ENCODE results near the gene TRAPPC2L. TPM values are rescaled to one million over a fixed set of nuclear protein-coding genes. Genes with fewer than 3 reads are reported as not detected.
A peak's percentile ranks its signal among the peaks of the same experiment; 100 is the strongest.

TRAPPC2L gene
- 10 to 100 TPM; 37.8 to 48.3 TPM for total RNA-seq

GRCh38 chr16:88856828-88857727 lies at the start of gene TRAPPC2L, which contains the start of gene GALNS:
TSS of gene TRAPPC2L (plus strand) at chr16:88857127. CDS start at chr16:88857151, 24 bp downstream.
TSS of gene GALNS (minus strand) at chr16:88856947. CDS start at chr16:88856877, 70 bp downstream.
- H3K27ac Mint-ChIP-seq, result peak within 1 kb of the TSS; percentile 89 to 92
- H3K9me3 Mint-ChIP-seq, result no peaks in the 10 kb centered on the region
- ATAC-seq (peak; percentile 96 to 98), DNase-seq (ENCODE audit: low spot score) (peak; percentile 99)
- peaks cover 22 to 24% of the 10 kb centered on the region in 2 donors for H3K4me1 Mint-ChIP-seq (ENCODE audit: low read depth in 2 of 2)
- no peaks in the 10 kb centered on the region for H3K27me3 Mint-ChIP-seq
- peak within 1 kb of the TSS; percentile 100 for H3K4me3 Mint-ChIP-seq
- H3K36me3 Mint-ChIP-seq, result peaks cover 5% of the 10 kb centered on the region

- no peak overlapping the region for H3K4me3 Mint-ChIP-seq
- DNase-seq (ENCODE audit: low spot score) (no peak), ATAC-seq (no peak)
- no peaks in the 10 kb centered on the region for H3K36me3 Mint-ChIP-seq
- no peaks in the 10 kb centered on the region for H3K27me3 Mint-ChIP-seq
- H3K9me3 Mint-ChIP-seq, result no peaks in the 10 kb centered on the region
- no peak overlapping the region for H3K27ac Mint-ChIP-seq
- peaks cover 4 to 16% of the 10 kb centered on the region in 2 donors for H3K4me1 Mint-ChIP-seq (ENCODE audit: low read depth in 2 of 2)
Measured at GRCh38 chr16:88807142-88807625, 49.7 kb upstream of the TRAPPC2L start.

GRCh38 chr16:88807626-88808453 lies 49.1 kb upstream of the TRAPPC2L start:
- Mint-ChIP-seq H3K4me1 (ENCODE audit: low read depth in 2 of 2) (peaks cover 4 to 16% of the 10 kb centered on the region in 2 donors), H3K4me3 (no peak overlapping the region), H3K27ac (no peak overlapping the region), H3K9me3 (no peaks in the 10 kb centered on the region), H3K27me3 (no peaks in the 10 kb centered on the region), H3K36me3 (no peaks in the 10 kb centered on the region)
- DNase-seq (ENCODE audit: low spot score), result no peak
- no peak for ATAC-seq

GRCh38 chr16:88809068-88809675 lies 47.8 kb upstream of the TRAPPC2L start:
- H3K36me3 Mint-ChIP-seq, result no peaks in the 10 kb centered on the region
- H3K4me1 Mint-ChIP-seq (ENCODE audit: low read depth in 2 of 2), result peaks cover 4 to 15% of the 10 kb centered on the region in 2 donors
- no peaks in the 10 kb centered on the region for H3K27me3 Mint-ChIP-seq
- DNase-seq (ENCODE audit: low spot score) (no peak), ATAC-seq (no peak)
- H3K27ac Mint-ChIP-seq, result no peak overlapping the region
- peak overlapping the region; percentile 39 for H3K4me3 Mint-ChIP-seq
- no peaks in the 10 kb centered on the region for H3K9me3 Mint-ChIP-seq

GRCh38 chr16:88809676-88810165 lies 47.2 kb upstream of the TRAPPC2L start:
- no peak for DNase-seq (ENCODE audit: low spot score)

GRCh38 chr16:88810166-88810911 lies 46.6 kb upstream of the TRAPPC2L start:
- Mint-ChIP-seq H3K27me3 (no peaks in the 10 kb centered on the region), H3K4me3 (peak overlapping the region; percentile 91), H3K27ac (peak overlapping the region; percentile 86 to 87), H3K9me3 (no peaks in the 10 kb centered on the region), H3K4me1 (ENCODE audit: low read depth in 2 of 2) (peaks cover 4 to 15% of the 10 kb centered on the region in 2 donors), H3K36me3 (no peaks in the 10 kb centered on the region)
- ATAC-seq (no peak), DNase-seq (ENCODE audit: low spot score) (no peak)

More at GRCh38 chr16:88809676-88810165, 47.2 kb upstream of the TRAPPC2L start:
- Mint-ChIP-seq H3K27me3 (no peaks in the 10 kb centered on the region), H3K9me3 (no peaks in the 10 kb centered on the region), H3K36me3 (no peaks in the 10 kb centered on the region), H3K27ac (peak overlapping the region; percentile 86 to 87), H3K4me3 (peak overlapping the region; percentile 91), H3K4me1 (ENCODE audit: low read depth in 2 of 2) (peaks cover 4 to 15% of the 10 kb centered on the region in 2 donors)
- ATAC-seq, result no peak

GRCh38 chr16:88810912-88811768 lies 45.8 kb upstream of the TRAPPC2L start:
- peak overlapping the region; percentile 86 to 87 for H3K27ac Mint-ChIP-seq
- no peaks in the 10 kb centered on the region for H3K27me3 Mint-ChIP-seq
- H3K36me3 Mint-ChIP-seq, result no peaks in the 10 kb centered on the region
- ATAC-seq, result peak; percentile 73 to 76
- peaks cover 4 to 15% of the 10 kb centered on the region in 2 donors for H3K4me1 Mint-ChIP-seq (ENCODE audit: low read depth in 2 of 2)
- DNase-seq (ENCODE audit: low spot score), result peak; percentile 85
- H3K9me3 Mint-ChIP-seq, result no peaks in the 10 kb centered on the region
- H3K4me3 Mint-ChIP-seq, result peak overlapping the region; percentile 91

- peak within 1 kb of the TSS; percentile 86 to 87 for H3K27ac Mint-ChIP-seq
- H3K4me3 Mint-ChIP-seq, result peak within 1 kb of the TSS; percentile 91
- no peaks in the 10 kb centered on the region for H3K27me3 Mint-ChIP-seq
Measured at GRCh38 chr16:88811769-88812512, 45.0 kb upstream of the TRAPPC2L start, which contains the start of gene APRT. TSS of gene APRT (minus strand) at chr16:88811928. CDS start at chr16:88811899, 29 bp downstream.

GRCh38 chr16:88812513-88813268 lies 44.2 kb upstream of the TRAPPC2L start:
- DNase-seq (ENCODE audit: low spot score), result no peak
- peak overlapping the region; percentile 91 for H3K4me3 Mint-ChIP-seq

More at GRCh38 chr16:88811769-88812512, 45.0 kb upstream of the TRAPPC2L start, which contains the start of gene APRT:
- H3K36me3 Mint-ChIP-seq, result no peaks in the 10 kb centered on the region
- DNase-seq (ENCODE audit: low spot score), result peak; percentile 97
- H3K4me1 Mint-ChIP-seq (ENCODE audit: low read depth in 2 of 2), result peaks cover 4 to 15% of the 10 kb centered on the region in 2 donors
- no peaks in the 10 kb centered on the region for H3K9me3 Mint-ChIP-seq
- peak; percentile 89 to 94 for ATAC-seq

GRCh38 chr16:88813269-88814143 lies 43.4 kb upstream of the TRAPPC2L start:
- ATAC-seq (no peak), DNase-seq (ENCODE audit: low spot score) (no peak)
- H3K36me3 Mint-ChIP-seq, result no peaks in the 10 kb centered on the region
- H3K27ac Mint-ChIP-seq, result no peak overlapping the region
- H3K9me3 Mint-ChIP-seq, result no peaks in the 10 kb centered on the region
- no peak overlapping the region for H3K4me3 Mint-ChIP-seq
- peaks cover 4 to 15% of the 10 kb centered on the region in 2 donors for H3K4me1 Mint-ChIP-seq (ENCODE audit: low read depth in 2 of 2)
- no peaks in the 10 kb centered on the region for H3K27me3 Mint-ChIP-seq

More at GRCh38 chr16:88812513-88813268, 44.2 kb upstream of the TRAPPC2L start:
- Mint-ChIP-seq H3K27ac (peak overlapping the region; percentile 86 to 87), H3K4me1 (ENCODE audit: low read depth in 2 of 2) (peaks cover 4 to 15% of the 10 kb centered on the region in 2 donors), H3K9me3 (no peaks in the 10 kb centered on the region), H3K36me3 (no peaks in the 10 kb centered on the region), H3K27me3 (no peaks in the 10 kb centered on the region)
- ATAC-seq, result no peak

Data from natural killer cell treated with Interleukin-12 subunit alpha and Interleukin-12 subunit beta and Interleukin-15 and Interleukin-18, amount 100 ng/mL, for 72 hours (primary cell).